HG02571 (cell line): Measurements from ENCODE around the gene ADORA3.

ENCODE experiments used
- ATAC-seq: cut with Tn5 transposase; IDR thresholded peaks from one replicate; pipeline ENCODE4 v1.9.1; 2021; ENCODE audit warnings: mild to moderate bottlenecking, moderate library complexity; ENCODE audit not compliant: unreplicated experiment

Gene ADORA3

GRCh38 chr1:111476761-111477309, 26.6 kb downstream of the ADORA3 start:
- ATAC-seq = peak; percentile 69

GRCh38 chr1:111476214-111476613, 27.2 kb downstream of the ADORA3 start:
- no peak for ATAC-seq

GRCh38 chr1:111475701-111476100, 27.7 kb downstream of the ADORA3 start:
- ATAC-seq = no peak

GRCh38 chr1:111474521-111474920, 28.9 kb downstream of the ADORA3 start:
- no peak for ATAC-seq

- no peak for ATAC-seq
These were observed 29.3 kb downstream of the ADORA3 start for GRCh38 chr1:111474106-111474505.

GRCh38 chr1:111471538-111471937, 31.9 kb downstream of the ADORA3 start:
- no peak for ATAC-seq

- ATAC-seq = no peak
These were observed 32.4 kb downstream of the ADORA3 start for GRCh38 chr1:111471012-111471411.

GRCh38 chr1:111470596-111470995, 32.8 kb downstream of the ADORA3 start:
- no peak for ATAC-seq

- ATAC-seq = no peak
These were observed 33.9 kb downstream of the ADORA3 start for GRCh38 chr1:111469539-111469938.

- no peak for ATAC-seq
These were observed 34.7 kb downstream of the ADORA3 start for GRCh38 chr1:111468717-111469100.

GRCh38 chr1:111467865-111468716, 35.3 kb downstream of the ADORA3 start:
- ATAC-seq = no peak

- no peak for ATAC-seq
These were observed 37.0 kb downstream of the ADORA3 start for GRCh38 chr1:111466480-111466879.

- no peak for ATAC-seq
These were observed 37.7 kb downstream of the ADORA3 start for GRCh38 chr1:111465754-111466153.

GRCh38 chr1:111463029-111463683, 40.3 kb downstream of the ADORA3 start:
- no peak for ATAC-seq

- no peak for ATAC-seq
These were observed 40.9 kb downstream of the ADORA3 start for GRCh38 chr1:111462370-111463028.

- ATAC-seq = no peak
These were observed 41.7 kb downstream of the ADORA3 start for GRCh38 chr1:111461765-111462164.

- no peak for ATAC-seq
These were observed 47.8 kb downstream of the ADORA3 start for GRCh38 chr1:111455642-111456031.

GRCh38 chr1:111454859-111455641, 48.4 kb downstream of the ADORA3 start:
- ATAC-seq = no peak

GRCh38 chr1:111453706-111454105, 49.7 kb downstream of the ADORA3 start:
- no peak for ATAC-seq

GRCh38 chr1:111452581-111452980, 50.9 kb downstream of the ADORA3 start:
- ATAC-seq = no peak

GRCh38 chr1:111450185-111450584, 53.2 kb downstream of the ADORA3 start:
- ATAC-seq = no peak
